Breast epithelium (tissue), 4 donors: ENCODE results near the gene DNAJC13. TPM values are rescaled to one million over a fixed set of nuclear protein-coding genes. Genes with fewer than 3 reads are reported as not detected.
"Not testable (repeated sequence)": the region's sequence is repeated elsewhere in the genome, so short reads cannot be mapped to it uniquely, and the experiment has no call there.

Experiments
- DNase-seq, 2 donors: peaks; one replicate each; pipeline ENCODE4 v3.0.0-alpha.2; 2019; ENCODE audit warnings: low spot score in 2 of 2
- H3K27ac ChIP-seq, 2 donors: fragments of 200-600 bp; sonication (generic) in 1 of 2; one replicate each; pipeline ENCODE4 v1.5.1; 2016 to 2019; ENCODE audit warnings: mild to moderate bottlenecking in 1 of 2
- H3K27me3 ChIP-seq, 2 donors: fragments of 200-600 bp; sonication (generic) in 1 of 2; one replicate each; pipeline versions ENCODE4 v1.5.1 to v1.6.0; 2017 to 2019; ENCODE audit warnings: control low read depth in 1 of 2, mild to moderate bottlenecking in 1 of 2
- H3K36me3 ChIP-seq: fragments of 200-600 bp; one replicate; pipeline ENCODE4 v1.5.1; 2019
- H3K4me1 ChIP-seq, 2 donors: fragments of 200-600 bp; sonication (generic); one replicate each; pipeline ENCODE4 v1.5.1; 2016 to 2019; ENCODE audit warnings: control low read depth in 1 of 2
- H3K4me3 ChIP-seq, 3 donors: fragments of 200-600 bp; sonication (generic); 1 replicate in 2 of 3; 2 replicates in 1 of 3; pipeline ENCODE4 v1.5.1; 2016 to 2019; ENCODE audit warnings: mild to moderate bottlenecking in 3 of 3, moderate library complexity in 2 of 3
- H3K9me3 ChIP-seq, 2 donors: fragments of 200-600 bp; sonication (generic) in 1 of 2; one replicate each; pipeline ENCODE4 v1.5.1; 2016 to 2019; ENCODE audit warnings: control low read depth in 1 of 2
- CTCF ChIP-seq, 3 donors: fragments of 450-650 bp; IDR thresholded peaks; one replicate each; pipeline ENCODE4 v1.5.1; 2016 to 2017; ENCODE audit warnings: antibody characterized with exemption in 3 of 3, mild to moderate bottlenecking in 3 of 3, moderate library complexity in 3 of 3
- POLR2A ChIP-seq: fragments of 450-650 bp; IDR thresholded peaks from one replicate; pipeline ENCODE4 v1.6.1; 2016; ENCODE audit warnings: antibody characterized with exemption, mild to moderate bottlenecking, moderate library complexity
- POLR2AphosphoS5 ChIP-seq, 3 donors: sonication (generic); formaldehyde crosslinking; IDR thresholded peaks; one replicate each; pipeline ENCODE4 v1.6.1; 2017; ENCODE audit warnings: antibody characterized with exemption in 3 of 3
- intact Hi-C: fragments of 100-400 bp; cut with DNase I; formaldehyde crosslinking; loops from one replicate; pipeline ENCODE4 v1.15.1; 2023; ENCODE audit warnings: low total_unique reads
- total RNA-seq, 3 donors: library from RNA; depleted of rRNA; stranded (reverse); fragments of >200 nt; gene quantifications; one replicate each; pipeline ENCODE4 v1.1.0, GENCODE V29; 2016

Gene DNAJC13, protein sequence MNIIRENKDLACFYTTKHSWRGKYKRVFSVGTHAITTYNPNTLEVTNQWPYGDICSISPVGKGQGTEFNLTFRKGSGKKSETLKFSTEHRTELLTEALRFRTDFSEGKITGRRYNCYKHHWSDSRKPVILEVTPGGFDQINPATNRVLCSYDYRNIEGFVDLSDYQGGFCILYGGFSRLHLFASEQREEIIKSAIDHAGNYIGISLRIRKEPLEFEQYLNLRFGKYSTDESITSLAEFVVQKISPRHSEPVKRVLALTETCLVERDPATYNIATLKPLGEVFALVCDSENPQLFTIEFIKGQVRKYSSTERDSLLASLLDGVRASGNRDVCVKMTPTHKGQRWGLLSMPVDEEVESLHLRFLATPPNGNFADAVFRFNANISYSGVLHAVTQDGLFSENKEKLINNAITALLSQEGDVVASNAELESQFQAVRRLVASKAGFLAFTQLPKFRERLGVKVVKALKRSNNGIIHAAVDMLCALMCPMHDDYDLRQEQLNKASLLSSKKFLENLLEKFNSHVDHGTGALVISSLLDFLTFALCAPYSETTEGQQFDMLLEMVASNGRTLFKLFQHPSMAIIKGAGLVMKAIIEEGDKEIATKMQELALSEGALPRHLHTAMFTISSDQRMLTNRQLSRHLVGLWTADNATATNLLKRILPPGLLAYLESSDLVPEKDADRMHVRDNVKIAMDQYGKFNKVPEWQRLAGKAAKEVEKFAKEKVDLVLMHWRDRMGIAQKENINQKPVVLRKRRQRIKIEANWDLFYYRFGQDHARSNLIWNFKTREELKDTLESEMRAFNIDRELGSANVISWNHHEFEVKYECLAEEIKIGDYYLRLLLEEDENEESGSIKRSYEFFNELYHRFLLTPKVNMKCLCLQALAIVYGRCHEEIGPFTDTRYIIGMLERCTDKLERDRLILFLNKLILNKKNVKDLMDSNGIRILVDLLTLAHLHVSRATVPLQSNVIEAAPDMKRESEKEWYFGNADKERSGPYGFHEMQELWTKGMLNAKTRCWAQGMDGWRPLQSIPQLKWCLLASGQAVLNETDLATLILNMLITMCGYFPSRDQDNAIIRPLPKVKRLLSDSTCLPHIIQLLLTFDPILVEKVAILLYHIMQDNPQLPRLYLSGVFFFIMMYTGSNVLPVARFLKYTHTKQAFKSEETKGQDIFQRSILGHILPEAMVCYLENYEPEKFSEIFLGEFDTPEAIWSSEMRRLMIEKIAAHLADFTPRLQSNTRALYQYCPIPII (N-terminal part only)
- total RNA-seq, result 10 to 100 TPM; 42.0 to 56.5 (median 53.6) TPM

- intact Hi-C loops, result no loop called here
- Histone ChIP-seq H3K4me1 (peaks cover 4 to 9% of the 10 kb centered on the region in 2 donors), H3K27ac (peak within 1 kb of the TSS; percentile 86 to 94), H3K4me3 (peak within 1 kb of the TSS; percentile 68 to 99 (median 95)), H3K27me3 (no peaks in the 10 kb centered on the region), H3K9me3 (no peaks in the 10 kb centered on the region), H3K36me3 (no peaks in the 10 kb centered on the region)
- DNase-seq, result peak; percentile 86 to 90
- peak; percentile 63 for TF ChIP-seq POLR2A
- TF ChIP-seq POLR2AphosphoS5 (IDR thresholded peaks at IDR 0.05), result peak; percentile 34 to 79 (median 51)
- TF ChIP-seq CTCF (IDR thresholded peaks at IDR 0.05), result no peak
Observed at GRCh38 chr3:132416807-132417694, at the start of gene DNAJC13. Gene DNAJC13 (plus strand): TSS chr3:132417502. CDS start chr3:132434551, 17,049 bp downstream.

DNA sequence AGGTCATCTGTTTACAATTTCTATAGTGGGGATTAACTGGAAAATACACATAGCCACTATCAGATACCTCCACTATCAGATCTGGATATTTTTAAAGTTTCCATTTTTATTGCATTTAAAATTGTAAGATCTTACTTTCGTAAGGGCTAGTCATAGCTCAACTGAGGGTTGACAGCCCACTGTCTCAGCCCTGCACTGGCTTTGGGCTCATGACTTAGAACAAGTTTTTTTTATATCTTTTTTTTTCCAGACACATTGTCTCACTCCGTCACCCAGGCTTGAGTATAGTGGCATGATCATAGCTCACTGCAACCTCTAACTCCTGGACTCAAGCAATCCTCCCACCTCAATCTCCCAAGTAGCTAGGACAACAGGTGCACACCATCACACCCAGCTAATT, 48.8 kb upstream of the DNAJC13 start:
- no peaks in the 10 kb centered on the region for H3K36me3 ChIP-seq
- no peak overlapping the region for H3K4me3 ChIP-seq
- H3K27ac ChIP-seq, result no peak overlapping the region
- TF ChIP-seq POLR2AphosphoS5 (IDR thresholded peaks at IDR 0.05), result no peak
- no peak for TF ChIP-seq POLR2A
- no peak for TF ChIP-seq CTCF (IDR thresholded peaks at IDR 0.05)
- no peaks in the 10 kb centered on the region for H3K4me1 ChIP-seq
- H3K9me3 ChIP-seq, result no peaks in the 10 kb centered on the region
- DNase-seq, result no peak
- intact Hi-C loops, result no loop called here
- no peaks in the 10 kb centered on the region for H3K27me3 ChIP-seq

- H3K9me3 ChIP-seq, result no peaks in the 10 kb centered on the region
- no peak for DNase-seq
- H3K4me1 ChIP-seq, result no peaks in the 10 kb centered on the region
- H3K27ac ChIP-seq, result no peak overlapping the region
- no peaks in the 10 kb centered on the region for H3K36me3 ChIP-seq
- no peak overlapping the region for H3K4me3 ChIP-seq
- intact Hi-C loops, result no loop called here
- no peak for TF ChIP-seq CTCF (IDR thresholded peaks at IDR 0.05)
- no peak for TF ChIP-seq POLR2A
- TF ChIP-seq POLR2AphosphoS5 (IDR thresholded peaks at IDR 0.05), result no peak
- no peaks in the 10 kb centered on the region for H3K27me3 ChIP-seq
Observed at GRCh38 chr3:132368962-132369361, 48.3 kb upstream of the DNAJC13 start.

GRCh38 chr3:132376945-132377354, 40.4 kb upstream of the DNAJC13 start:
- H3K27ac ChIP-seq, DNase-seq, H3K4me1 ChIP-seq, H3K36me3 ChIP-seq, H3K9me3 ChIP-seq, intact Hi-C loops, H3K4me3 ChIP-seq, H3K27me3 ChIP-seq: not testable (repeated sequence)
